IPS-20b (cell line): Measurements from ENCODE around the gene ITPR2.

Experiments used
- H3K27ac ChIP-seq: one replicate; pipeline ENCODE4 v1.5.1; 2013; ENCODE audit warnings: low read length
- H3K27me3 ChIP-seq: 2 replicates; pipeline ENCODE4 v1.6.1; 2013; ENCODE audit warnings: mild to moderate bottlenecking, low read length, inconsistent platforms; ENCODE audit not compliant: insufficient read depth
- H3K36me3 ChIP-seq: 2 replicates; pipeline ENCODE4 v1.6.1; 2013; ENCODE audit warnings: low read depth, mild to moderate bottlenecking, inconsistent platforms, low read length, moderate library complexity; ENCODE audit not compliant: insufficient read depth
- H3K4me1 ChIP-seq: 2 replicates; pipeline ENCODE4 v1.6.1; 2013; ENCODE audit warnings: mild to moderate bottlenecking, control low read depth, inconsistent platforms, low read length, moderate library complexity; ENCODE audit not compliant: insufficient read depth
- H3K4me3 ChIP-seq: 2 replicates; pipeline ENCODE4 v1.5.1; 2013; ENCODE audit warnings: mild to moderate bottlenecking, low read length, inconsistent platforms
- H3K9ac ChIP-seq: 2 replicates; pipeline ENCODE4 v1.6.1; 2013; ENCODE audit warnings: low read depth, mild to moderate bottlenecking, inconsistent platforms, low read length, moderate library complexity
- H3K9me3 ChIP-seq: 2 replicates; pipeline ENCODE4 v1.6.1; 2013; ENCODE audit warnings: mild to moderate bottlenecking, low read depth, low read length, inconsistent platforms; ENCODE audit not compliant: insufficient read depth

Gene ITPR2

DNA sequence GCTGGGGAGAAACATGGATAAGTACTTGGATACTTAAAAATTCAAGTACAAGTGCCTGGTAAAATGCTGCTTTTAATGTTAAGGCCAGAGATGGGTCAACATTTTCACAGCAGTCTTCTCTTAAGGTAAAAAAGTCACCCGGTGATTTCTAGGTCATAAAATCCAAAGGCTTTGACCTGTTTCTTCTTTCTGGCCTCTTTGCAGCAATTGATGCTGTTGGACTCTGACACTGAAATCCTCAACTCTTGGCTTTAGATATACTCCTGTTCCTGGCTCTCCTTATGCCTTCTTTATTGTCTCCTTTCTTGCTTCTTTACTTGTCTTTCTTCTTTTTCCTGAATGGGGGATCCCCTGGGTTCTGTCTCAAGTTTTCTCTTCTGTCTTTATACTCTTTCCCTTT, 448.5 kb downstream of the ITPR2 start:
- Histone ChIP-seq H3K9me3 (no peaks in the 10 kb centered on the region; the same call in 1 of the 2 replicates), H3K4me1 (no peaks in the 10 kb centered on the region), H3K36me3 (peaks cover 14% of the 10 kb centered on the region; the same call in 1 of the 2 replicates), H3K9ac (no peak overlapping the region), H3K27me3 (no peaks in the 10 kb centered on the region), H3K4me3 (no peak overlapping the region), H3K27ac (no peak overlapping the region)

DNA sequence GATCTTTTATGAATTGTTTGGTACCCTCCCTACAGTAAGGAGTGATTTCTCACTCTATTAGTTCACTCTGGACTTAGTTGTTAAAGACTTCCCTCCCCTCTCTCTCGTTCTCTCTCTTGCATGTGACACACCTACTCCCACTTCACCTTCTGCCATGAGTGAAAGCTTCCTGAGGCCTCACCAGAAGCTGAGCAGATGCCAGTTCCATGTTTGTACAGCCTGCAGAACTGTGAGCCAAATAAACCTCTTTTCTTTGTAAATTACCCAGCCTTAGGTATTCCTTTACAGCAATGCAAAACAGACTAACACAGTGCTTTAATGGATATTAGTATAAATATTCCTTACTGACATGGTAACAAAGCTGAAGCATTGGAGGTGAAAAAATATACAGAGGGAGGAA, 450.0 kb downstream of the ITPR2 start:
- H3K9me3 ChIP-seq = no peaks in the 10 kb centered on the region; the same call in 1 of the 2 replicates
- H3K4me1 ChIP-seq = no peaks in the 10 kb centered on the region
- no peak overlapping the region for H3K9ac ChIP-seq
- no peak overlapping the region for H3K27ac ChIP-seq
- H3K27me3 ChIP-seq = no peaks in the 10 kb centered on the region
- H3K36me3 ChIP-seq = peaks cover 14% of the 10 kb centered on the region; the same call in 1 of the 2 replicates
- H3K4me3 ChIP-seq = no peak overlapping the region

DNA sequence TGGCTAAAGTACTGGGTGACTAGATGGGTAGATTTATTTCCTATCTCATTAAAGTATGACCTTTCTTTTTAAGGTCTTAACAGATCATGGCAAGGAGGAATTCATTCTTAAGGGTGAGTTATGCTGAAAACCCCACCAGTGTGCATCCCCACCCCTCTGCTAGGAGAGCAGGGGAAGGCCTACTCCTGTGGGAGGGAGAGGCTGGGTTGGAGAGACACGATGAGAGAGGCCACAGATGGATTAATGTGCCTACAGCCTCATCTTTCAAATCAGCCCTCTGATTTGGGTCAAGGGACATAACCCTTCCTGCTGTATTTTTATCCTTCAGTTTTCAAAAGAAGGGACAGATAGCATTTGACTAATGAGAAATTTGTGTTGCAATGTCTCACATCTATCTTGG, 452.1 kb downstream of the ITPR2 start:
- peaks cover 3% of the 10 kb centered on the region; the same call in 1 of the 2 replicates for H3K36me3 ChIP-seq
- H3K27ac ChIP-seq = no peak overlapping the region
- H3K4me1 ChIP-seq = no peaks in the 10 kb centered on the region
- no peaks in the 10 kb centered on the region; the same call in 1 of the 2 replicates for H3K9me3 ChIP-seq
- H3K9ac ChIP-seq = no peak overlapping the region
- H3K27me3 ChIP-seq = no peaks in the 10 kb centered on the region
- no peak overlapping the region for H3K4me3 ChIP-seq

DNA sequence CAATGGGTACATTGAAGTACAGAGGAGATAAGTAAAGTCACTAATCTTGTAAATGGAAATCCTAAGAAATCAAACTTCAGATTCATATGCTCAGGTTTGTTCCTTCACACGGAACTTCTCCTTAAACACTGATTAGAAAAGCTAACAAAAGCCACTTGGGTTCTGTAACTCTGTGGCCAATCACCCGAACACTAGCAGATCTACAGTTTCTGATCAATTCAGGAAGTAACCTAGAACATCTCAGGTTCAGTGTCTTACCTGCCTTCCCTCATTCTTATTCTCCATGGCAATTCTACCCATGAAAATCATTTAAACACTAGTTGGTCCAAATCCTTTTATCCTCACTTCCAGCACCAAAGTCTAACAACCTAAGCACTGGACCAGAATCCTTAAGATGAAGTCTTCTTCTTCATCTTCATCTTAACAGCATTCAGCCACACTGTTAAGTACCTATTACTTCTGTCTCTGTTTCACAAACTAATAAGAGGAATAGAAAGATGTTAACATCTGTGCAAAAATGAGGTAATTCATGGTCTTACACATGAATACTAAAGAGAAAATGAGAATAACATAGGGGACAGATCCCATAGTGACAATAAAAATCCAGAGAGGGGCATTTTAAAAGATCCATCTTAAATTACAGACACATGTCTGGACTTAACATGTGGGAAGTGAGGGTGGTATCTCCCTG, 453.1 kb downstream of the ITPR2 start:
- no peaks in the 10 kb centered on the region for H3K27me3 ChIP-seq
- H3K9ac ChIP-seq = no peak overlapping the region
- H3K4me3 ChIP-seq = no peak overlapping the region
- no peak overlapping the region for H3K27ac ChIP-seq
- no peaks in the 10 kb centered on the region; the same call in 1 of the 2 replicates for H3K9me3 ChIP-seq
- no peaks in the 10 kb centered on the region for H3K36me3 ChIP-seq
- H3K4me1 ChIP-seq = no peaks in the 10 kb centered on the region

DNA sequence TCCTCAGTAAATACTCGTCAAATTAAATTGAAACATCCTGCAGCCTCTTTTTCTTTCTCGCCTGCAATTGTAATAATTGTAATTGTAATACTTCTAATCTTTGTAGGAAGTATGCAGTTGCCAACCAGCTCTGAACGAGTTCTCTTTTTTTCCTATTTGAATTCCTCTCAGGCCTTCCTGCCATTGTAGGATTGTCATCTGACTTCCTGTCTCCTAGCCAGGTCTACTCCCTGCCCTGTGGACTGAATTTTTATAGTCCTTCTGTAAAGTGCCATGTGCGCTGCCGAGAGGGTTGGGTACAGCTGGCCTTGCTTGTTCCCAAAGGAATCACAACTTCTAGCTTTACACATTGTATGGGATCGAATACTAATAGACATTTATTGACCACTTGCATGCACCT, 454.3 kb downstream of the ITPR2 start:
- Histone ChIP-seq H3K4me1 (no peaks in the 10 kb centered on the region), H3K36me3 (no peaks in the 10 kb centered on the region), H3K9me3 (no peaks in the 10 kb centered on the region; the same call in 1 of the 2 replicates), H3K9ac (no peak overlapping the region), H3K27ac (no peak overlapping the region), H3K27me3 (no peaks in the 10 kb centered on the region), H3K4me3 (no peak overlapping the region)

DNA sequence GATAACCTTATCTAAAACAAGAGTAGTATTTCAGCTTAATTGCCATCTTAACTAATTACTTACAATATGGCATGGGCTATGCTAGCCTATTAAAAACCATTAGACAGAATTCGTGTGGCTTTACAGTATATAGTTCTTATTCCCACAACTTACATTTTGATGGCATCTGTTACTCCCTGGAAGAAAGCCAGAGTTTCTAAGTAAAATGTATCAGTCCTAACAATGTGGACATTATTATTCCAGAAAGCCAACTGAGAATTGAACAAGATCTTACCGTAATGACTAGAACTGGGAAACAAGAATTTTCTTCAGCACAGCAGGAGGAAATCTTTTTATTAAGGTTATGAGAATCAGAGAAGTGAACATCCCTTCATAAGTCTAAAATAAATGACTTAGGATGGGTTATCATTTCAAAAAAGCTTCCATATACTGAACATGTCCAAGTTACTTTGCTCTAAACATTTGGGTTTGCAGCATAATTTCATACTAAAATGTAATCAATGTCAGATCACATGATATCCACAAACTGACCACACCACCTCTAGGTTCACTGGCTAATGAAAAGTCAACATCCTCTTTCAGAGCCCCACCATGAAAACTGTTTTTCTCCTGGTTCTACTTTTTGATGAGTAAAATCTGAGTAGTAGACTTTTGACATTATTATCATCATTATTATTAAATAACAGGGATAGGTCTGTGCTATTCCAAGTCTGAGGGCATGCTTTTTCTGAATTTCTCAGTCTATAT, 457.9 kb downstream of the ITPR2 start:
- Histone ChIP-seq H3K9ac (no peak overlapping the region), H3K4me3 (no peak overlapping the region), H3K27ac (no peak overlapping the region), H3K4me1 (no peaks in the 10 kb centered on the region), H3K9me3 (no peaks in the 10 kb centered on the region; the same call in 1 of the 2 replicates), H3K27me3 (no peaks in the 10 kb centered on the region), H3K36me3 (no peaks in the 10 kb centered on the region)

DNA sequence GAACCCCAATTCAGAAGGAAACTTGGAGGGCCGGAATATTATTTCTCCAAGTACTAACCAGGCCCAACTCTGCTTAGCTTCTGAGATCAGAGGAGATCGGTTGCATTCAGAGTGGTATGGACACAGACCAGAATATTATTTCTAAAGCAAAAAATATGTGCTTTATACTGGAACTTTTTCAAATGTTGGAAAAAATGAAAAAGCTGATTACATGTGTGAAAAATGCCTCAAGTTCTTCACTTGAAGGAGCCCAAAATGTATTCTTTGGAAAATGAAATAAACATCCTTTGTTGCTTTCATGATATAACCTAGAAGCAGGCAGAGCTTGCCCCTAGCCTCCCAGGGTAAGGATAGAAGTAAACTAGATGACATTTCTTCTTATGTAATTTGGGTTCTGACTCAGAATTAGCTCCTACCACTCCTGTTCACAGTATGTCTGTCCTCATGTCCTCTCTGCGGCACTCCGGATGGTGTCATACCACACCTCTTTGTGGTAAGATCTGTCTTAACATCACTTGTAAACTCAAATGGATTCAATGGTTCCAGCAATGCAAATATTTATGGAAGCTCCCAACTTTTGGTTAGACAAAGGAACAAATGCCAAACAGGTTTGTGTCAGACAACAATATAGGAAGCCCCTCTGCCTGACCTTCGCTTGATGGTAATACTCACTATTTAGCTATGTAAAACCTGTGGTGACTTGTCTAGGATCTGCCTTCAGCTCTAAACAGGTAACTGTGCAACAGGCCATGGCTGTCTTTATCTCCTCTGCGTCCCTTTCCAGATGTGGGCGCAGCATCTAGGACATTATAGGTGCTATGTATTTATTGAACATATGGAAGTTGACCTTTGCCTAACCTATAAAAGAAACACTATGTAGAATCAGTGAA, 459.1 kb downstream of the ITPR2 start:
- Histone ChIP-seq H3K36me3 (no peaks in the 10 kb centered on the region), H3K4me1 (no peaks in the 10 kb centered on the region), H3K9ac (no peak overlapping the region), H3K4me3 (no peak overlapping the region), H3K27ac (no peak overlapping the region), H3K27me3 (no peaks in the 10 kb centered on the region), H3K9me3 (no peaks in the 10 kb centered on the region)

DNA sequence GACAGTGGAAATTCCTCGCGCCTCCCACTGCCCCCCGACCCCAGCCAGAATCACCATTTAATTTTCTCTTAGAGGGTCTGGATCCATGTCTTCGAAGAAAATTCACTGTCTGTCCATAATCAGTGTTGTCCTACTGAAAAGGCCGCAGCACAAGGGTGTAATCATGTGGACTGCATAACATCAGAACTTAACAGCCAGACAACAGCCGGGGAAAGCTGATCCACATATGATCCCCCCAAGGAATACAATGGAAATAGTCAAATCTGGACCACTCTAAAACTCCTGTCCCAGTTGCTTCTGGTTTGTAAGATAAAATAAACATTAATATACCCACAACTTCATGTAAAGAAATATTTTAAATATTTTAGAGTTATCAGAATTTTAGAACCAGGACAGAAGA, 460.1 kb downstream of the ITPR2 start:
- Histone ChIP-seq H3K9me3 (no peaks in the 10 kb centered on the region), H3K9ac (no peak overlapping the region), H3K4me1 (no peaks in the 10 kb centered on the region), H3K36me3 (no peaks in the 10 kb centered on the region), H3K4me3 (no peak overlapping the region), H3K27me3 (no peaks in the 10 kb centered on the region), H3K27ac (no peak overlapping the region)

DNA sequence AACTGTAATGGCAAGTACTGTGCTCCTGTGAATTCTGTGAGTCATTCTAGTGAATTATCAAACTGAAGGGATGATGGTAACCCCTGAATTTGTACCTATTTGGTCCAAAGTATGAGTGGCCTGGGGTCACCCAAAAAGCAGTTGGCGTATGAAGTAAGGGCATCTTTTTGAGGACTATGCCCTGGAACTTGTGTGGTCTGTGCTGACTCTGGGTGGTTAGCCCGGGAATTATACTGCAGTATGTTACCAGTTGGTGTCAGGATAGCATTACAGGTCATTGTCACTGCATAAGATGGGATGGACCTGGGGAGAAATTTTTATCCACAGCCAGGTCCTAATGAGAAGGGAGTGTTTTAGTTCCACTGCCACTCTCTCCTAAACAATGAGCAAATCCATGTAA, 462.9 kb downstream of the ITPR2 start:
- no peak overlapping the region for H3K9ac ChIP-seq
- no peaks in the 10 kb centered on the region for H3K27me3 ChIP-seq
- no peak overlapping the region for H3K27ac ChIP-seq
- H3K36me3 ChIP-seq = no peaks in the 10 kb centered on the region
- H3K4me1 ChIP-seq = no peaks in the 10 kb centered on the region
- no peaks in the 10 kb centered on the region for H3K9me3 ChIP-seq
- H3K4me3 ChIP-seq = no peak overlapping the region

DNA sequence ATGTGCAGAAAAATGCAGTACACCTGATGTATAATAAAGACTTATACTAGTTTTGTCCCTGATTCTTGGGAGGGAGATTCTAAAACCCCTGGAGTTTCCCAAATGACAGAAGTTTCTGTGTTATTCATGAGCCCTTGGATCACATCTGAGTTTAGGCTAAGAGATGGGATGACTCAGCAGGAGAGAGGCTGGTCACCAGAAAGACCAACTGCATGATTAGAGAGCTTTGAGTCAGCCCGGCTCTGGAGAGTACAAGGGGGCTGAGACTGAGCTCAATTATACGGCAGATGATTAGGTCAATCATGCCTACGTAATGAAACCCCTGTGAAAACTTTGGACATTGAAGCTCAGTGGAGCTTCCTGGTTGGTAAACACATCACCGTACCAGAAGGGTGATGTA, 463.4 kb downstream of the ITPR2 start:
- Histone ChIP-seq H3K9ac (no peak overlapping the region), H3K4me1 (no peaks in the 10 kb centered on the region), H3K36me3 (no peaks in the 10 kb centered on the region), H3K27me3 (no peaks in the 10 kb centered on the region), H3K9me3 (no peaks in the 10 kb centered on the region), H3K27ac (no peak overlapping the region), H3K4me3 (no peak overlapping the region)

DNA sequence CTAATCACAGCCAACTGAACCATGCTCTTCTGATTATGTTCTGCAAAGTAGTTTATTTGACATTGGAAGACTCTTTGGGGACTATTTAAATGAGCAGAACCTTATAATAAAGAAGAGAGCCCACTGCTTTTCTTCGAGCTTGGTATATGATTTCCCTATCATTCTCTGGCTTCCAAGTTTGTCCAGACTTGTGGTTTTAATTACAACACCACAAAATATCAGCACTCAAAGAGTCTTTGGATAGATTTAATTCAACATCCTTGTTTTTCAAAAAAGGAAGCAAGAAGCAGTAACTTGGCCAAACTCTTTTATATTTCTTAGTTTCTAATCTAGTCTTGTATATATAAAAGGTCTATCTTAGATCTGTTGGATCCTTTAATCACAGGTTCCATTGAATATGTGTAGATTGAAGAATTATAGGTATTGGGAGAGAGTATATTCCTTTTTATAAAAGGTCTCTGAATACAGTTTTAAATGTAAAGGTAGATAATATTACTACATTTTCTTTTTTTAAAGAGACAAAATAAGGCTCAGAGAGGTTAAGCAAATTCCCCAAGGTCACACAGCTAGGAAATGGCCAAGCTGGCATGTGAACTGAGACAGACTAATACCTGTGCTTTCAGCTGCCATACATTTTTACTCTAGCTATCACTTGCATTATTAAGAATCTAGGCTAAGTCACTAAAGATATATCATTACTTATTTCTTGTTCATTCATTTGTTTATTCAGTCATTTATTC, 464.8 kb downstream of the ITPR2 start:
- Histone ChIP-seq H3K9ac (no peak overlapping the region), H3K36me3 (no peaks in the 10 kb centered on the region), H3K27ac (no peak overlapping the region), H3K9me3 (no peaks in the 10 kb centered on the region), H3K27me3 (no peaks in the 10 kb centered on the region), H3K4me3 (no peak overlapping the region), H3K4me1 (no peaks in the 10 kb centered on the region)
